ENCODE results near the gene SLITRK6.

DNA sequence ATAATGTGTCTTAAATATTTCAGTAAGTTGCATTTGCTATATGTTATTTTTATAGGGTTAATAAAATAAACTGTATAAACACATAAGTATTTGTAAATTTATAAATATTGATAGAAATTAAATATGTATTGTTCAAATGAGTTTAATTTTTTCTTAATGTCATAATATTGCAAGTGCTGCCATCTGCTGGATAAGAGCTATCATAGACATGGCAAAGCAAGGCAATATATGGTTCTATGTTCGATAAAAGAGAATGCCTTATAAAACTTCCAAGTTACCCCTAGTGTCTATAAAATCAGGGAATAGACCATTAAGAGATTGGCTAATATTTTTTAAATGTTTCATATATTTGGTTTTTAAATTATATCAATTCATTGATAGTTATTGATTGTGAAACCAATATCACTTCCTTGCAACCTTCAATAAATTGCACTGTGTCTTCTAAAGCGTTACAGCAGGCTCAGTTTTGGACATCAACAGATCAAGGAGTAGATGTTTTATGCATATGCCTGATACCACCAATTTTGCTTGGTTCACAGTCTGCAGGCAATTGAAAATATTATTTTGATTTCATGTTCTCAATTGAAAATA lies 29.0 kb upstream of the SLITRK6 start:
- TF ChIP-seq CTCF (IDR thresholded peaks at IDR 0.05) (peak; percentile 85), ZFX (IDR thresholded peaks at IDR 0.05; ENCODE audit: borderline replicate concordance) (no peak)
